ENCODE data around the gene ZBTB17. TPM values are rescaled to one million over a fixed set of nuclear protein-coding genes. Genes with fewer than 3 reads are reported as not detected.

The ZBTB17 gene
- total and polyA plus RNA-seq, 9 donors, result 23.8 to 29.1 (median 26.0) TPM

DNA sequence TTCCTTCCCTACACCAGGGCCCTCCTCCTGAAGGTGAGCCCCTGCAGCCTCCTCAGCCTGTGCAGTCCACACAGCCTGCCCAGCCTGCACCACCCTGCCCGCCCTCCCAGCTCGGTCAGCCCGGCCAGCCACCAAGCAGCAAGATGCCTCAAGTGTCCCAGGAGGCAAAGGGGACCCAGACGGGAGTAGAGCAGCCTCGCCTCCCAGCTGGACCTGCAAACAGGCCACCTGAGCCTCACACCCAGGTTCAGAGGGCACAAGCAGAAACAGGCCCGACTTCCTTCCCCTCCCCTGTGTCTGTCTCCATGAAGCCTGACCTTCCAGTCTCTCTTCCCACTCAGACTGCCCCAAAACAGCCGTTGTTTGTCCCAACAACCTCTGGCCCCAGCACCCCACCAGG lies 38.8 kb downstream of the ZBTB17 start:
- Histone ChIP-seq H3K36me3 (ENCODE audit: control insufficient read depth, insufficient read depth, low read length) (peaks cover 94% of the 10 kb centered on the region), H3K9me3 (replicated peaks; ENCODE audit: control insufficient read depth, low read depth, low read length) (no peaks in the 10 kb centered on the region), H3K27me3 (ENCODE audit: control insufficient read depth, insufficient read depth, low read length) (no peaks in the 10 kb centered on the region), H3K4me3 (ENCODE audit: low read length) (no peak overlapping the region), H3K4me1 (ENCODE audit: control insufficient read depth, insufficient read depth, low read length) (peaks cover 6% of the 10 kb centered on the region), H3K27ac (ENCODE audit: low read length) (no peak overlapping the region)
- no peak for DNase-seq
- WGBS (ENCODE audit: insufficient coverage), result 74% methylated on average over 5 of the region's 7 CpGs

GRCh38 chr1:15936025-15936424 lies 39.9 kb downstream of the ZBTB17 start:
- H3K27ac ChIP-seq (ENCODE audit: low read length), result no peak overlapping the region
- no peaks in the 10 kb centered on the region for H3K9me3 ChIP-seq (replicated peaks; ENCODE audit: control insufficient read depth, low read depth, low read length)
- no peak overlapping the region for H3K4me3 ChIP-seq (ENCODE audit: low read length)
- no peaks in the 10 kb centered on the region for H3K27me3 ChIP-seq (ENCODE audit: control insufficient read depth, insufficient read depth, low read length)
- peak; percentile 3 for DNase-seq
- H3K4me1 ChIP-seq (ENCODE audit: control insufficient read depth, insufficient read depth, low read length), result peaks cover 3% of the 10 kb centered on the region
- peaks cover 95% of the 10 kb centered on the region for H3K36me3 ChIP-seq (ENCODE audit: control insufficient read depth, insufficient read depth, low read length)
- 96% methylated on average over 8 of the region's 10 CpGs for WGBS (ENCODE audit: insufficient coverage)

GRCh38 chr1:15935056-15935950 lies 40.6 kb downstream of the ZBTB17 start:
- Histone ChIP-seq H3K4me1 (ENCODE audit: control insufficient read depth, insufficient read depth, low read length) (peaks cover 3% of the 10 kb centered on the region), H3K9me3 (replicated peaks; ENCODE audit: control insufficient read depth, low read depth, low read length) (no peaks in the 10 kb centered on the region), H3K4me3 (ENCODE audit: low read length) (no peak overlapping the region), H3K27ac (ENCODE audit: low read length) (no peak overlapping the region), H3K36me3 (ENCODE audit: control insufficient read depth, insufficient read depth, low read length) (peaks cover 93% of the 10 kb centered on the region), H3K27me3 (ENCODE audit: control insufficient read depth, insufficient read depth, low read length) (no peaks in the 10 kb centered on the region)
- no peak for DNase-seq
- 94% methylated on average over 25 of the region's 29 CpGs for WGBS (ENCODE audit: insufficient coverage)

- Histone ChIP-seq H3K4me1 (ENCODE audit: control insufficient read depth, insufficient read depth, low read length) (peaks cover 3% of the 10 kb centered on the region), H3K36me3 (ENCODE audit: control insufficient read depth, insufficient read depth, low read length) (peaks cover 98% of the 10 kb centered on the region), H3K4me3 (ENCODE audit: low read length) (no peak overlapping the region), H3K27ac (ENCODE audit: low read length) (no peak overlapping the region), H3K27me3 (ENCODE audit: control insufficient read depth, insufficient read depth, low read length) (no peaks in the 10 kb centered on the region), H3K9me3 (replicated peaks; ENCODE audit: control insufficient read depth, low read depth, low read length) (no peaks in the 10 kb centered on the region)
- WGBS (ENCODE audit: insufficient coverage), result 90% methylated on average over 42 of the region's 42 CpGs
- no peak for DNase-seq
Observed at GRCh38 chr1:15934211-15935055, 41.5 kb downstream of the ZBTB17 start.

- H3K4me1 ChIP-seq (ENCODE audit: control insufficient read depth, insufficient read depth, low read length), result no peaks in the 10 kb centered on the region
- H3K27ac ChIP-seq (ENCODE audit: low read length), result no peak overlapping the region
- no peaks in the 10 kb centered on the region for H3K27me3 ChIP-seq (ENCODE audit: control insufficient read depth, insufficient read depth, low read length)
- no peak overlapping the region for H3K4me3 ChIP-seq (ENCODE audit: low read length)
- no peak for DNase-seq
- 90% methylated on average over 3 of the region's 5 CpGs for WGBS (ENCODE audit: insufficient coverage)
- H3K36me3 ChIP-seq (ENCODE audit: control insufficient read depth, insufficient read depth, low read length), result peaks cover 98% of the 10 kb centered on the region
- no peaks in the 10 kb centered on the region for H3K9me3 ChIP-seq (replicated peaks; ENCODE audit: control insufficient read depth, low read depth, low read length)
Observed at GRCh38 chr1:15933684-15934083, 42.2 kb downstream of the ZBTB17 start.

GRCh38 chr1:15932612-15933011 lies 43.3 kb downstream of the ZBTB17 start:
- 82% methylated on average over 5 of the region's 9 CpGs for WGBS (ENCODE audit: insufficient coverage)

GRCh38 chr1:15931884-15932283 lies 44.0 kb downstream of the ZBTB17 start:
- Histone ChIP-seq H3K27me3 (ENCODE audit: control insufficient read depth, insufficient read depth, low read length) (no peaks in the 10 kb centered on the region), H3K9me3 (replicated peaks; ENCODE audit: control insufficient read depth, low read depth, low read length) (no peaks in the 10 kb centered on the region), H3K36me3 (ENCODE audit: control insufficient read depth, insufficient read depth, low read length) (peaks cover 93% of the 10 kb centered on the region), H3K27ac (ENCODE audit: low read length) (no peak overlapping the region), H3K4me3 (ENCODE audit: low read length) (no peak overlapping the region), H3K4me1 (ENCODE audit: control insufficient read depth, insufficient read depth, low read length) (no peaks in the 10 kb centered on the region)
- WGBS (ENCODE audit: insufficient coverage), result 92% methylated on average over 19 of the region's 19 CpGs
- no peak for DNase-seq

More at GRCh38 chr1:15932612-15933011, 43.3 kb downstream of the ZBTB17 start:
- Histone ChIP-seq H3K36me3 (ENCODE audit: control insufficient read depth, insufficient read depth, low read length) (peaks cover 95% of the 10 kb centered on the region), H3K9me3 (replicated peaks; ENCODE audit: control insufficient read depth, low read depth, low read length) (no peaks in the 10 kb centered on the region), H3K4me1 (ENCODE audit: control insufficient read depth, insufficient read depth, low read length) (no peaks in the 10 kb centered on the region), H3K4me3 (ENCODE audit: low read length) (no peak overlapping the region), H3K27me3 (ENCODE audit: control insufficient read depth, insufficient read depth, low read length) (no peaks in the 10 kb centered on the region), H3K27ac (ENCODE audit: low read length) (no peak overlapping the region)
- DNase-seq, result no peak

DNA sequence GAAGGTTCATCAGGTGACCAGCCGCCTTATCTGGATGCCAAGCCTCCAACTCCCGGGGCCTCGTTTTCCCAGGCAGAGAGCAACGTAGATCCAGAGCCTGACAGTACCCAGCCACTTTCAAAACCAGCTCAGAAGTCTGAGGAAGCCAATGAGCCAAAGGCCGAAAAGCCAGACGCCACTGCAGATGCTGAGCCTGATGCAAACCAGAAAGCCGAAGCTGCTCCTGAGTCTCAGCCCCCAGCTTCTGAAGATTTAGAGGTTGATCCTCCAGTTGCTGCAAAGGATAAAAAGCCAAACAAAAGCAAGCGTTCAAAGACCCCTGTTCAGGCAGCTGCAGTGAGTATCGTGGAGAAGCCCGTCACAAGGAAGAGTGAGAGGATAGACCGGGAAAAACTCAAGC lies 44.5 kb downstream of the ZBTB17 start:
- Histone ChIP-seq H3K27ac (ENCODE audit: low read length) (no peak overlapping the region), H3K4me1 (ENCODE audit: control insufficient read depth, insufficient read depth, low read length) (no peaks in the 10 kb centered on the region), H3K9me3 (replicated peaks; ENCODE audit: control insufficient read depth, low read depth, low read length) (no peaks in the 10 kb centered on the region), H3K4me3 (ENCODE audit: low read length) (no peak overlapping the region), H3K36me3 (ENCODE audit: control insufficient read depth, insufficient read depth, low read length) (peaks cover 90% of the 10 kb centered on the region), H3K27me3 (ENCODE audit: control insufficient read depth, insufficient read depth, low read length) (no peaks in the 10 kb centered on the region)
- WGBS (ENCODE audit: insufficient coverage), result 92% methylated on average over 11 of the region's 11 CpGs
- DNase-seq, result no peak

- peaks cover 78% of the 10 kb centered on the region for H3K36me3 ChIP-seq (ENCODE audit: control insufficient read depth, insufficient read depth, low read length)
- no peak for DNase-seq
- WGBS (ENCODE audit: insufficient coverage), result 97% methylated on average over 11 of the region's 17 CpGs
Observed at GRCh38 chr1:15928971-15929965, 46.6 kb downstream of the ZBTB17 start.

More at GRCh38 chr1:15928971-15929965, 46.6 kb downstream of the ZBTB17 start:
- Histone ChIP-seq H3K27ac (ENCODE audit: low read length) (no peak overlapping the region), H3K4me3 (ENCODE audit: low read length) (no peak overlapping the region), H3K4me1 (ENCODE audit: control insufficient read depth, insufficient read depth, low read length) (no peaks in the 10 kb centered on the region), H3K9me3 (replicated peaks; ENCODE audit: control insufficient read depth, low read depth, low read length) (no peaks in the 10 kb centered on the region), H3K27me3 (ENCODE audit: control insufficient read depth, insufficient read depth, low read length) (no peaks in the 10 kb centered on the region)
